NCI-H82 treated with DMSO at 0.1 percent for 48 hours (cell line): ENCODE measurements around the gene MEGF6.
"Not testable (repeated sequence)": the region's sequence is repeated elsewhere in the genome, so short reads cannot be mapped to it uniquely, and the experiment has no call there.

ENCODE experiments used
- DNase-seq: peaks from one replicate; lab custom pipeline; 2025; ENCODE audit not compliant: unreplicated experiment; lab: John Stamatoyannopoulos, UW

MEGF6 gene

DNA sequence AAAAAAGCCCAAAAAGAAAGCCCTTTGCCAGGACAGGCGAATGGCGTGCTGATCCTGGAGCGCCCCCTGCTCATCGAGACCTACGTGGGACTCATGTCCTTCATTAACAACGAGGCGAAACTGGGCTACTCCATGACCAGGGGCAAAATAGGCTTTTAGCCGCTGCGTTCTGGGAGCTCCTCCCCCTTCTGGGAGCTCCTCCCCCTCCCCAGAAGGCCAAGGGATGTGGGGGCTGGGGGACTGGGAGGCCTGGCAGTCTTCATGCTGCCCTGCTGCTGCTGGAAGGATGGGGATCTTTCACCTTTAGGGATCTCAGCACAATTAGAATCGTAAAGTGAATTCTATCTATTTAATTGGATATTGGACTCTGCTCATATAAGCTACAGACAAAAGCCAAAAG lies 17.1 kb upstream of the MEGF6 start:
- no peak for DNase-seq

DNA sequence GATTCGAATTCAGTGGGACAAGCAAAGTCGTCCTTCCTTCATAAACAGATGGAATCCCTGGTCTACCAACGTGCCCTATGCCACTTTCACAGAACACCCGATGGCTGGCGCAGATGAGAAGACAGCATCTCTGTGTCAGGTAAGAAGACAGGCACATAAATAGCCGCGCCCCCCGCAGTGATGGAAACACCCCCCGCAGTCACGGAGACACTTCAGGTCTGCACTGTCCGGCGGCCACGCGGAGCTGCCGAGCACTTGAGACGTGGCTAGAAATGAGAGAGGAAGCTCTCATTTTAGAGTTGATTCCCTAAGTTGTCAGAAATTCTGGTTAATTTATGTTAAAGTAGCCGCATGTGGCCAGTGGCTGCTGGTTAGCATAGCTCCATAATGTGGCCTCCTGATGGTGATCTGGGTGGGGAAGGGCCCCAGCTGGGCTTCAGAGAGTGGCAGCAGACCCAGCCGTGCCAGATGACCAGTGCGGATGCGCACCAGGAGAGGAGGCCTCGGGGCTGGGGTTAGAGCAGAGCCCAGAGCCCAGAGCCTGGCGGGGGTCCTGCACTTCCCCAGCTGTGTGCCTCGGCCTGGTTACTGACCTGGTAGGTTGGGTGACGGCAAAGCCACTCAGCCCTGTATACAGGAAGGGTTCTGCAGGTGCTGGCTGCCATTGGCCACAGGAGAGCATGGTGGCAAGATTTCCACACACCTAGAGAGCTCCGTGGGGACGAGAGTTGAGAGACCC lies 16.4 kb upstream of the MEGF6 start:
- DNase-seq = no peak

DNA sequence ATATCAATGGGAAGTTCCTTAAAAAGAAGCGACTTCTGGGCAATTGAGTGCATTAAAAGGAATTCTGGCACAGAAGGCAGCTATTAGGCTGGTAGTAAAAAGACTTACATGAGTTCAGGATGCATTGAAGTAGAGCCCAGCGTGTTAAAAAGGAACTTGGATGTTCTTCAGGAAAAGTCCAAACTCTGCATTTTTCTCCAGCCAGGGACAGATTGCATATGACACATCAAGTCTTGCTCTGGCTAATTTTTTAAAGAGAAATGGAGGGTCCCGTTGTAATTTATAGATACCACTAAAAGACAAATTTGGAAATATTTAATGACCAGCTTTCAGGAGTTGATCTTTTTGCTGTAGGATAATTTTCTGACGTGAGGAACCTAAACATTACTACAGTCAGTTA lies 14.7 kb upstream of the MEGF6 start:
- DNase-seq = no peak

DNA sequence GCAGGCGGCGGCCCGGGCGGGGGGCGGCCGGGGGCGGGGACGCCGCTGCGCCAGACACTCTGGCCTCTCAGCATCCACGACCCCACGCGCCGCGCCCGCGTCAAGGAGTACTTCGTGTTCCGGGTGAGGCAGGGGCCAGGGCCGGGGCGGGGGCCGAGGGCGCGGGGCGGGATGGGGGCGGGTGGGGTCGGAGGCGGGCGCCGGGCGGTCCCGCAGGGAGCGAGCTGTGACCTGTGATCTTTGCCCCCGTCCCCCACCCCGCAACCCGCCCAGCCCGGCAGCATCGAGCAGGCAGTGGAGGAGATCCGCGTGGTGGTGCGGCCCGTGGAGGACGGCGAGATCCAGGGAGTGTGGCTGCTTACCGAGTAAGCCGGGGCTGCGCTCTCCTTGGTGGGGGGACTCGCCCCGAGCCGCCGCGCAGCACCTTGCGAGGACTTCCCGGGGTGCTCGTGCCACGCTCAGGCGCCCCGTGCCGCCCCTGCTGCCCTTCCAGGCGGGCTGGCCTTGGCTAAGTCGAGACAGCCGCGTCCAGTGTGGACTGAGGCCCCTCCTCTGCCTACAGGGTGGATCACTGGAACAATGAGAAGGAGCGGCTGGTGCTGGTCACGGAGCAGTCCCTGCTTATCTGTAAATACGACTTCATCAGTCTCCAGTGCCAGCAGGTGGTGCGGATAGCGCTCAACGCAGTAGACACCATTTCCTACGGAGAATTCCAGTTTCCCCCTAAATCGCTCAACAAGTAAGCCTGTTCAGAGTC lies 14.0 kb upstream of the MEGF6 start:
- DNase-seq = no peak

DNA sequence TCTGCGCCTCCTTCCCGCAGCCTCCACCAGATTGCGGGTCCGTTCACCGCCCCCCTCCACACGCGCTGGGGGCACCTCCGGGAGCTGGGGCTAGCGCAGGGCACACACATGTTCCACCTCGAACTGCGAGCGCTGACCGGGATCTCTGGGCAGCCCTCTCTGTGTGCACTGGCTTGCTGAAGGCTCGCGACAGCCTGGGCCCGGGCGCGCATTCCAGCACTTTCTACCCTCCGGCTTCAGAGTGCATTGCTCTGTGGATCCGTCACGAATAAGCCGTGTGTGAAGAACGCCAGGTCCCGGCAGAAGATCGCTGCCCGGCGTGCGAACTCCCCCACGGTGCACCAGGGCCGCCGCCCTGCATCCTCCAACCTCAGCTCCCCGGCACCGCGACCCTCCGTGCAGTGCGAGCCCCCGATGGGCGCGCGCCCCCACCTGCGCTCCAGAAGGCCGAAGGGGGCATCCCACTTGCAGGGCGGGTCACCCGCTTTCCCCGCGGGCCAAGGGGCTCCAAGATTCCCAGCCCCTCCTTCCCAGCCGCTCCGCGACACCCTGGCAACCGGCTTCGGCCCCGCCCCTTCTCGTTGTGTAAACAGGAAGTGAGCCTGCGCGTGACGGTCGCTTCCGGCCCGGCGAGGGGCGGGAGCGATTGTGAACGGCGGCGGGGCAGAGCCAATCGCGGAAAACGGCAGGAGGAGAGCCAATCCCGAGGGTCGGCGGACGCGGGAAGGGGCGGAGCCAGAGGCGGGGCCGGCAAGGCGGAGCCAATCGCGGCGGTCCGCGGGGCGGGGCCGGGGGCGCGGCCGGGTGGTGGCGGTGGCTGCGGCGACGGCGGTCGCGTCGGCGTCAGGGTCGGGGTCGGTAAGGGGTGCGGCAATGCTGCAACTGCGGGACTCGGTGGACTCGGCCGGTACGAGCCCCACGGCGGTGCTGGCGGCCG lies 13.2 kb upstream of the MEGF6 start, which contains the start of gene TPRG1L:
Gene TPRG1L (plus strand): TSS at position 816 of the 937 bp plus-strand sequence. CDS start 58 bp downstream, at position 874.
- DNase-seq = peak; percentile 90

DNA sequence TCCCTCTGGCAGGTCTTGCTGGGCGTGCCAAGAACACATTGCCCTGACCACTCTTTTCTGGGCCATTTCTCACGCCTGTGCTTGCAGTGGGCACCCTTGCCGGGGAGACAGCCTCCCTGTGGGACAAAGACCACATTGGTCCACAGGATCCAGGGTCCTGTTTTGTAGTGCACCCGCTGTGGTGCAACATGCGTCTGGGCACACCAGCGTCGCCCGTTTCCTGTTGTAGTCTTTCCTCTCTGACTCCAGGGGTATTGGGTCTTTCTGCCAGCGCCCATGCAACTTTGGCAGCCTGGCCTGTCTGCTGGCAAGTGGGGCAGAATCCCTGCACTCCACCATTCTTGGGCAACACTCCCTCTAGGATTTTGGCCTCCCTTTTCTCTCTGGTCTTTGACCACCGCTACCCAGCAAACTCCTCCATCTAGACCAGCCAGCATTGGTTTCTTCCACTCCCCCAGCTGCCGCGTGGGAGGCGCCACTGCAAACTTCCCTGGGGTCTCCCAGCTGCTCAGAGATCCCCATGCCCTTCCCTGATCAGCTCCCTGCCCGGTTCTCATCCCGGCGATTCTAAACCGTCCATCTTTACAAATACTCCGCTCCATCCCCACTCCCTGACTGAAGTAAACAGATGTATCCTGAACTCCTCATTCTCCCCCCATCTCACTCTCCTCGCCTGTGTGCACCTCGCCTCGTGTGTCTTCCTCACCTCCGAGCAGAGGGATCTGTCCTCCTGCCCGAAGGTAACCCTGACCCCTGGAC lies 12.3 kb upstream of the MEGF6 start:
- no peak for DNase-seq

DNA sequence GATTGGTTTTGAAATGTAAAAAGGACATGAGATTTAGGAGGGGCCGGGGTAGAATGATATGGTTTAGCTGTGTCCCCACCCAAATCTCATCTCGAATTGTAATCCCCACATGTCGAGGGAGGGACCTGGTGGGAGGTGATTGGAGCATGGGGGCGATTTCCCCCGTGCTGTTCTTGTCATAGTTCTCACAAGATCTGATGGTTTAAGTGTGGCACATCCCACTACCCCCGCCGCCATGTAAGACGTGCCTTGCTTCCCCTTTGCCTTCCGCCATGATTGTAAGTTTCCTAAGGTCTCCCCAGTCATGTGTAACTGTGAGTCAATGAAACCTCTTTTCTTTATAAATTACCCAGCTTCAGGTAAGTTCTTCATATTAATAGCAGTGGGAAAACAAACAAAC lies 10.8 kb upstream of the MEGF6 start:
- not testable (repeated sequence) for DNase-seq

DNA sequence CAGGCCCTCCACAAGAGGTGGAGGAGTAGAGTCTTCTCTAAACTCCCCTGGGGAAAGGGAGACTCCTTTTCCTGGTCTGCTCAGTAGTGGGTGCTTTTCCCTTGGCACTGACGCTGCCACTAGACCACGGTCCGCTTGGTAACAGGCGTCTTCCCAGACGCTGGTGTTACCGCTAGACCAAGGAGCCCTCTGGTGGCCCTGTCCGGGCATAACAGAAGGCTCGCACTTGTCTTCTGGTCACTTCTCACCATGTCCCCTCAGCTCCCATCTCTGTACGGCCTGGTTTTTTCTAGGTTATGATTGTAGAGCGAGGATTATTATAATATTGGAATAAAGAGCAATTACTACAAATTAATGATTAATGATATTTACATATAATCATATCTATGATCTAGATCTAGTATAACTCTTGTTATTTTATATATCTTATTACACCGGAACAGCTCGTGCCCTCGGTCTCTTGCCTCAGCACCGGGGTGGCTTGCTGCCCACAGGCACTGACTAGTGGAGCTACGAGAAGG lies 9.9 kb upstream of the MEGF6 start:
- not testable (repeated sequence) for DNase-seq

DNA sequence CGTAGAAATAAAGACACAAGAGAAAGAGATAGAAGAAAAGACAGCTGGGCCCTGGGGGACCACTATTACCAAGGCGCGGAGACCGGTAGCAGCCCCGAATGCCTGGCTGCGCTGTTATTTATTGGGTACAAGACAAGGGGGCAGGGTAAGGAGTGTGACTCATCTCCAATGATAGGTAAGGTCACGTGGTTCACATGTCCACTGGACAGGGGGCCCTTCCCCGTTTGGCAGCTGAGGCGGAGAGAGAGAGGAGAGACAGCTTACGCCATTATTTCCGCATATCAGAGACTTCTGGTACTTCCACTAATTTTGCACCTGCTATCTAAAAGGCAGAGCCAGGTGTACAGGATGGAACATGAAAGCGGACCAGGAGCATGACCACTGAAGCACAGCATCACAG lies 9.4 kb upstream of the MEGF6 start:
- no peak for DNase-seq

DNA sequence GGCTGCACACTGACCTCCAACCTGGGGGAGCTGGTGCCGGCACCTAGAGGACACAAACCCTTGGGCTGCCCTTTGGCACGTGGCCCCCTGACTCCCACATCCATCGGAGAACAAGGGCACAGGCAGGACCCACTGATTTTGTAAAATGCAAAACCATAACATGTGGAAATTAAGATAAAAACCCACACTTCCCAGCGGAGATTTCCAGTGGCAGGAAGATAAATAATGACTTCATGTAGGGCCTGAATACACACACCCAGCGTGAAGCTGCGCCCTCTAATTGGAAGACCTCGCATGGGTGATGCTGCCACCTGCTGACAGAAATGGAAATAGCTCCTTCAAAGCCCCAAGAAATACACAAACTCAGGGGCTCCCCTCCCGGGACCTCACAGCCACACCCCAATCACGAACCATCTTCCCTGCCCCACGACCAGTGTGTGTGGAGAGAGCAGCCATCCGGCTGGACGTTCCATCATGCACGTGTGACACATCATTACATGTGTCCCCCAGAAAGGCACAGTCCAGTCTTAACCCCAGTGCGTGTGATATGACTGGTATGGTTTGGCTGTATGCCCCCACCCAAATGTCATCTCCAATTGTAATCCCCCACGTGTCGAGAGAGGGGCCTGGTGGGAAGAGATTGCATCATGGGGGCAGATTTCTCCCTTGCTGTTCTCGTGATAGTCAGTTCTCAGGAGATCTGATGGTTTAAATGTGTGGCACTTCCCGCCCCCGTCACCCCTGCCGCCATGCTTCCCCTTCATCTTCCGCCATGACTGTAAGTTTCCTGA lies 7.8 kb upstream of the MEGF6 start:
- no peak for DNase-seq

DNA sequence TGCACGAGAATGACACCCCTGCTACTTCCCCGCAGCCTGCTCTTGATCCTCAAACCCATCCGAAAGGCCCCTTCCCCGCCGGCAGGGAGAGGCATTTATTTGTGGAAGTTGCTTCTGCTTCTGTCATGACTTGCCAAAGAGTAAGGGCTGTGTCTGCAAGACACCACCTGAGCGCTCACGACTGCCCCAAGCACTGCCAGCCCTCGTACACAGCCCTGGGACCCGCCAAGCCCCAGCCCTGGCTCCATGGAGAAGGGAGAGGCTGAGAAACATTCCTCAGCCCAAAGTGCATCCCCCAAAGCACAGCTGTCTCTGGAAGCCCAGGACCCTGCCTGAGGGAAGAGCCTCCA lies 7.2 kb upstream of the MEGF6 start:
- DNase-seq = no peak

DNA sequence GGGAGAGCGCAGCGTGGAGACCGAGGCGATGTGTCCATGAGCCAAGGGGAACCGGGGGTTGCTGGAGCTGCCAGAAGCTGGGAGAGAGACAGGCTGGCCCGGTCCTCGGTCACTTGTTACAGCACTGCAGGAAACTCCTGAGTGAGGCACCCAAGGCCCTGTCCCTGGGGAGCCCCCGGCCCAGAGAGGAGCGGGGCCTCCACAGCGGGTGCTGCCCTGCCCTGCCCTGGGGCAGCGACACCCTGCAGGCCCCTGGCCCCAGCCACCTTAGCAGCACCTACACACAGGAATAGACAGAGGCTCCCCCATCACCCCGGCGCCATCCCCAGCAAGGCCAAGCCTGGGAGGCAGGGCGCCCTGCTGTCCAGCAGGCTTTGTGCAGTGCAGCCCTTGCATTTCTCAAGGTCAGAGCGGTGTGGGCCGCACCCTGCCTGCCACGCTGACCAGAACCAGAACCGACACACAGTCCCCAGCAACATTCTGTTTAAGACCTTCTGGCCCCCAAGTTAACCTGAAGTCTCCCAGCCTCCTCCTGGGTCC lies 6.6 kb upstream of the MEGF6 start:
- no peak for DNase-seq

DNA sequence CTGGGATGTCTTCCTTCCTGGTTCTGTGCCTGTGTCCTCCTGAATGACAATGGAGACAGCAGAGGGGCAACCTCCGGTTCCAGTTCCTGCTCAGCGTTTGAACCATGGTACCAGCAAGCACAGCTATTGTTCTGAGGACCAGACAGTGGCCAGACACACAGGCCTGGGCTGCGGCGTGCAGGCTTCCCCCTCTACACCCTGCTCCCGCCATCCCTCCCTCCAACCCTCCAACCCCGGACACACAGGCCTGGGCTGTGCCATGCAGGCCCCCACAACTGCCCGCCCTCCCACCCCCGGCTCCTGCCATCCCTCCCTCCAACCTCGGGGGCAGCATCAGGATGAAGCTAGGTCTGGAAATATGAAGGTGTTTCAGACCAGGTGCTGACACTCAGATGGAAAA lies 5.6 kb upstream of the MEGF6 start:
- DNase-seq = no peak

DNA sequence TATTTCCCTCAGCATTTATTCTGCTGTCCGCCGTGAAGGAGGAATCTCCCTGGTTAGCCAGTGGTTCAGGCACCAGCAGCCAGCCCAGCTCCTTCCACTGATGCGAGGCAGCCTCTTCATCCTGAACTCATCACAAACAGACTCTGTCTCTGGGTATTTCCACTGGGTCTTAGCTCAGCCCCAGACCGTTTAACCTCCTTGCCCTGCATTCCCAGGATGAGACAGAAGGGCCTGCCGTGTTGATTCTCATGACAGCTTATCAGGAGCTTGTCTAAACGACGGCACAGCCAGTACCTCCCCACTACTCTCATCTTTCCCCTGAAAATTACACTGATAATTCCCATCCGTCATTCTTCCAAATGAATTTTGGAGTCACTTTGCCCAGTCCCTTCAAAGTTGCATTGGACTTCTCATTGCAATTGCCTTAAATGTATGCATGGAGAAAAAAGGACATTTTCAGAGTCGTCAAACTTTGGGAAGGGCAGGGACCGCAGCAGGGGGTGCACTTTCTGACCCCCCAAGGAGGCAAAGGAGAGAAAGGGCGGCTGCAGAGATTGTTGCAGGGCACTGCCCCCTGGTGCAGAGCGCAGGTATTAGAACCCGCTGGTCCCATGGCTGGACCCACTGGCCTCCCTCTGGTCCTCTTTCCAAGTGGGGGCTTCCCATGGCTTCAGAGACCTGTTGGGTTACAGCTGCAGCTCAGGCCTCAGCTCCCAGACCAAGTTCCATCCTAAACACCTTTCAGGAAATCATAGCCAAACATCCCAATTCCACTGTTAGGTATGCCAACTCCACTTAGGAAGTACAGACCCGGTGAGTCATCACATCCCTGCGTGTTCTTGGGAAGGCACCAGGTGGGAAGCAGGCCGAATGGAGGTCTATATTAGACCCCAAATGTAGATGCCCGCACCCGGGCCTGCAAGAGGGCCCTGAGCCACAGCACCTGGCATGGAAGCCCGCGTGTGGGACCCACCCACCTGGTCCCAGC lies 3.7 kb upstream of the MEGF6 start:
- DNase-seq = no peak

DNA sequence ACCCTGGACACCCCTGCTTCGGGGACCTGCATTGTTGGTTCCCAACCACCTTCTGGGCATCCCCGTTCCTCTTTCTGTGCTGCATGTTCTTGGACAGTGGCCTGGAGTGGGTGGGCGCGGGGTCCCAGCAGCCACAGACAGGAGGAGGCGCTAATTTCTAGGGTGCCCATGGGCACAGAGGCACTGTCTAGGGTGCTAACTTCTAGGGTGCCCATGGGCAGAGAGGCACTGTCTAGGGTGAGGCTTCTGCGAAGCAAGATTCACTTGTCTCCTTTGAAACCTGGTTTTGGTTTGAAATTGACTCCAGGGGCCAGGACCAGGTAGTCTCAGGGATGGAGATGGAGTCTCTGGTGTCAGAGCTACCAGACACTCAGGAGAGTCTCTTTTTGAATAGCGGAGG lies 815 bp upstream of the MEGF6 start:
- DNase-seq = no peak

DNA sequence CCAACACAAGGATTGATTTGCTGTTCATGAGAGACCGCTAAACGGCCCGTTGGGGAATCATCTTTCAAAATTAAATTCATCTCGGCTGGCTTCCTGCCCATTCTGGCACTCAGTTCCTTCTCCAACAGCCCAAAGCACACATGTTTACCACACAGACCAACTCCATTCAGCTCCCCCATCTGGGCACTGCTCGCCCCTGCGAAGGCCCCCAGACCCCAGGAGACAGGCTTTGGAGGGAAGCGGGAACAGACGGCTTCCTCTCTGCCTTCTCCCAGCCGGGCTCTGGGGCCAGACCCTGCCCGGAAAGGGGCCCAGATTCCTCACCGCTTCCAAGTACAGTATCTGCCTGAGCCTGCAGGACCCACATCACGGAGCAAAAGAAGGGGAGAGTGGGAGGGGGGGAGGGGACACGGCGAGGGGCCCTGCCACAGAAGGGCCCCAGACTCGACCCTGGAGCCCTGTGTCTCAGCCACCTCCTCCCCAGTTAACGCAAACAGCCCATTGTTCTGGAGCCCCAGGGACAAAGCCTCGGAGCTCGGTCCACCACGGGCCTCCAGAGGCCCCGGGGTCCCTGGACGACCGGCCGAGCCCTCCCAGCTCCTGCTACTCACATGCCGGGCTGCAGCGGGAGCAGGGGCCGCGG lies 660 bp downstream of the MEGF6 start:
- DNase-seq = no peak

DNA sequence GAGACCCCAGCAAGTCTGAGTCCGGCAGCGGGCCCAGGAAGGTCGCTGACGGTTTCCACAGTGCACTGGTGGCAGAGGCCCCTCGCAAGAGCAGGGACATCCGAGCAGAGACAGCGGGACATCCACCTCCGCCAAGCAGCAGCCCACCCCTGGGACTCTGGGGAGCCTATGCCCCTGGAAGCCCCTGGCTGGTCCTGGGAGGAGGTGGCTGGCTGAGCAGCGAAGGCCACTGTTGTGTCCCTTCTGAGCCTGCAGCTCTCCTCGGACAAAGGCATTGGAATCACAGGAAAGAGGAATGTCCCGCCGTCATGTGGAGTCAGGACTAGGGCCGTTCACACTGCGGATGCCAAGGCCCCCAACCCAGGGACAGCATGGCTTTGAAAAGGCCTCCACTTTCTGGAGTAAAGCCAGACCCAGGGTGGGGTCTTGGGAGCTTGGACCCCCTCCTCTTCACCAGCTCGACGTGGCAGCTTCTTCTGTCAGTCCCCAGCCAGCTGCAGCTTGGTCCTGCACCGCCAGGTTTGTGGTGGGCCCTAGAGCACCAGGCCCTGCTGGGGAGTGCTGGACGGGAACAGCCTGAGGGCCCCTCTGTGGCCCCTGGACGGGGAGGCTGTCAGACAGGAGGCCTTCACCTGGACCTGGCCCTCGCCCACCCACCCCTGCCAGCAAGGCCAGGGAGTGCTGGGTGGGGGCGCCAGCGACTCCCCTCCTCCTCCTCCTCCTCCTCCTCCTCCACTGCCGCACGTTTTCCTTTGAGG lies 1.4 kb downstream of the MEGF6 start:
- DNase-seq = no peak
